Subcutaneous abdominal adipose tissue (tissue), 5 donors: ENCODE results near the gene APOBEC2.
"Not testable (repeated sequence)": the region's sequence is repeated elsewhere in the genome, so short reads cannot be mapped to it uniquely, and the experiment has no call there.

Source experiments
- H3K27ac ChIP-seq: one replicate; pipeline ENCODE4 v1.7.0; 2013; ENCODE audit warnings: low read depth, mild to moderate bottlenecking, inconsistent platforms, low read length, moderate library complexity
- H3K27me3 ChIP-seq, 5 donors: one replicate each; pipeline ENCODE4 v1.7.0; 2013; ENCODE audit warnings: low read length in 5 of 5, inconsistent platforms in 1 of 5; ENCODE audit not compliant: control insufficient read depth in 5 of 5, insufficient read depth in 4 of 5
- H3K36me3 ChIP-seq, 5 donors: one replicate each; pipeline ENCODE4 v1.7.0; 2013; ENCODE audit warnings: low read length in 5 of 5; ENCODE audit not compliant: control insufficient read depth in 5 of 5, insufficient read depth in 5 of 5
- H3K4me1 ChIP-seq, 5 donors: one replicate each; pipeline ENCODE4 v1.7.0; 2013; ENCODE audit warnings: low read length in 5 of 5, mild to moderate bottlenecking in 3 of 5, moderate library complexity in 1 of 5; ENCODE audit not compliant: control insufficient read depth in 5 of 5, insufficient read depth in 5 of 5
- H3K4me3 ChIP-seq, 5 donors: one replicate each; pipeline ENCODE4 v1.7.0; 2013; ENCODE audit warnings: low read length in 5 of 5, low read depth in 1 of 5
- H3K9ac ChIP-seq, 5 donors: one replicate each; pipeline ENCODE4 v1.7.0; 2013; ENCODE audit warnings: low read length in 5 of 5, mild to moderate bottlenecking in 4 of 5, moderate library complexity in 3 of 5
- H3K9me3 ChIP-seq, 5 donors: one replicate each; pipeline ENCODE4 v1.7.0; 2013; ENCODE audit warnings: low read length in 5 of 5; ENCODE audit not compliant: control insufficient read depth in 5 of 5
- donor health status: healthy.
- donor health status: healthy.
- donor health status: healthy.
- donor health status: healthy.
- donor health status: healthy.

Gene APOBEC2

GRCh38 chr6:41053041-41053440 lies at the start of gene APOBEC2:
TSS of gene APOBEC2 (plus strand) at chr6:41053202. CDS start at chr6:41053348, 146 bp downstream.
- peaks cover 0 to 7% (median 0%) of the 10 kb centered on the region in 5 donors for H3K4me1 ChIP-seq
- no peak within 1 kb of the TSS for H3K4me3 ChIP-seq
- H3K9ac ChIP-seq = no peak within 1 kb of the TSS
- no peak within 1 kb of the TSS for H3K27ac ChIP-seq
- H3K36me3 ChIP-seq = peaks cover 0 to 6% (median 0%) of the 10 kb centered on the region in 5 donors
- H3K27me3 ChIP-seq = no peaks in the 10 kb centered on the region
- no peaks in the 10 kb centered on the region for H3K9me3 ChIP-seq

- H3K27me3 ChIP-seq = peaks cover 0 to 18% (median 0%) of the 10 kb centered on the region in 5 donors
- not testable (repeated sequence) for H3K4me3 ChIP-seq, H3K36me3 ChIP-seq, H3K9ac ChIP-seq, H3K27ac ChIP-seq, H3K4me1 ChIP-seq, H3K9me3 ChIP-seq
Measured at GRCh38 chr6:41006217-41006616, 46.8 kb upstream of the APOBEC2 start.

DNA sequence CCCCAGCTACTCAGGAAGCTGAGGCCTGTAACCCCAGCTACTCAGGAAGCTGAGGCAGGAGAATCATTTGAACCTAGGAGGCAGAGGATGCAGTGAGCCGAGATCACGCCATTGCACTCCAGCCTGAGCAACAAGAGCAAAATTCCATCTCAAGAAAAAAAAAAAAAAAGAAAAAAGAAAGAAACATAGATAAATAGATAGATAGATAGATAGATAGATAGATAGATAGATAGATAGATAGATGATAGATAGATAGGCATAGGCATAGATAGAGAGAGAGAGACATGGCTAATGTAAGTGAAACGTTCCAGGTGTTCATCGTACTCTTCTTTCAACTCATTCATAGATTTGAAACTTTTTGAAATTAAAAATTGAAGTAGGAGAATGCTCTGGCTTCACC lies 46.0 kb upstream of the APOBEC2 start:
- peaks cover 0 to 18% (median 0%) of the 10 kb centered on the region in 5 donors for H3K27me3 ChIP-seq
- H3K9me3 ChIP-seq, H3K4me3 ChIP-seq, H3K36me3 ChIP-seq, H3K27ac ChIP-seq, H3K4me1 ChIP-seq, H3K9ac ChIP-seq: not testable (repeated sequence)

- Histone ChIP-seq H3K9me3 (no peaks in the 10 kb centered on the region), H3K9ac (no peak overlapping the region), H3K4me3 (no peak overlapping the region), H3K36me3 (no peaks in the 10 kb centered on the region), H3K27ac (no peak overlapping the region), H3K4me1 (no peaks in the 10 kb centered on the region), H3K27me3 (peaks cover 0 to 16% (median 0%) of the 10 kb centered on the region in 5 donors)
Measured at GRCh38 chr6:41008011-41008410, 45.0 kb upstream of the APOBEC2 start.

- no peak overlapping the region for H3K4me3 ChIP-seq
- H3K9me3 ChIP-seq = no peaks in the 10 kb centered on the region
- no peaks in the 10 kb centered on the region for H3K36me3 ChIP-seq
- peaks cover 0 to 3% (median 0%) of the 10 kb centered on the region in 5 donors for H3K27me3 ChIP-seq
- H3K27ac ChIP-seq = no peak overlapping the region
- no peaks in the 10 kb centered on the region for H3K4me1 ChIP-seq
- H3K9ac ChIP-seq = no peak overlapping the region
Measured at GRCh38 chr6:41009669-41010068, 43.3 kb upstream of the APOBEC2 start.

GRCh38 chr6:41011673-41012072 lies 41.3 kb upstream of the APOBEC2 start:
- H3K27me3 ChIP-seq = peaks cover 0 to 3% (median 0%) of the 10 kb centered on the region in 5 donors
- no peaks in the 10 kb centered on the region for H3K4me1 ChIP-seq
- no peak overlapping the region for H3K9ac ChIP-seq
- H3K9me3 ChIP-seq = no peaks in the 10 kb centered on the region
- no peaks in the 10 kb centered on the region for H3K36me3 ChIP-seq
- no peak overlapping the region for H3K27ac ChIP-seq
- H3K4me3 ChIP-seq = no peak overlapping the region

DNA sequence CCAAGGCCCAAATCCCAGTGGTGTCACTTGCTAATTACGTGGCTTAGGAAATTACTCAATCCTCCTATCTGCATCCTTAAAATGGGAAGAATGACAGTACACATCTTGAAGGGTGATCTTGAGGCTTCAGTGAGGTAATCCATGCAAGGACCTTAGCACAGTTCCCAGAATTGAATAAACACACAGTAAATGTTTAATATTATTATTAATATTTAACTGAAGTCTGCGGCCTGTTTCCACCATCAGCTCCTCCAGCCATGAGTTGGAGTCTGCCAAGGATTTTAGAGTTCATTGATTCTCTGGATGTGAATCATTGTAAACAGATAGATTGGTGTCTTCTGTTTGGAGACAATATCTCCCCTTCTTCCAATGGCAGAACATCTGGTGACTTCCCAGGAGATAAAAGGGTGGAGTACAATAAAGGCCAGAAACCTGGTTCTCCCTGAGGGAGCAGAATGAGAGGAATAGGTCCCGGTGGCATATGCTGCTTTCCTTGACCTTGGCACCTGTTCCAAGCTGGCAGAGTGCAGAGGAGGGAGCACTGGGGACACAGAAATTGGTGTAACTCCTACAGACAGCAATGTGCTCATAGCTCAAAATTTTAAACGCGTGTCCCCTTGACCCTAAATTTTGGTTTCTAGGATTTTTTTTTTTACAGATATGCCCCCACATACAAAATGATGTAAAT lies 39.4 kb upstream of the APOBEC2 start:
- Histone ChIP-seq H3K9me3 (peaks cover 0 to 8% (median 0%) of the 10 kb centered on the region in 5 donors), H3K4me3 (no peak overlapping the region), H3K4me1 (no peaks in the 10 kb centered on the region), H3K27ac (no peak overlapping the region), H3K27me3 (no peaks in the 10 kb centered on the region), H3K9ac (no peak overlapping the region), H3K36me3 (no peaks in the 10 kb centered on the region)

DNA sequence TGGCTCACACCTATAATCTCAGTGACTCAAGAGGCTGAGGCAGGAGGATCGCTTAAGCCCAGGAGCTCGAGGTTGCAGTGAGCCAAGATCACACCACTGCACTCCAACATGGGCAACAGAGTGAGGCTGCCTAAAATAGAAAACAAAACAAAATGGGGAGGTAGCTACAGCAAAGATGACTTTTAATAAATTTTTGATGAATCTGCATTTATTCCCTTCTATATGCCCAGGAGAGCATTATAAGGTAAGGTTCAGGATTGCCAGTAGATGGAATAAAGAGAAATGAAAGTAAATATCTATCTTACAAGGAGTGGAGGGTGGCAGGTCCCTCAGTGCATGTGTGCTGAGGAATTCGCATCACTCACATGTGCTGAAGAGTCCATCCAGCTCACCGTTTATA lies 38.2 kb upstream of the APOBEC2 start:
- Histone ChIP-seq H3K27ac (no peak overlapping the region), H3K36me3 (no peaks in the 10 kb centered on the region), H3K27me3 (no peaks in the 10 kb centered on the region), H3K9ac (no peak overlapping the region), H3K9me3 (peaks cover 0 to 8% (median 0%) of the 10 kb centered on the region in 5 donors), H3K4me3 (no peak overlapping the region), H3K4me1 (no peaks in the 10 kb centered on the region)

GRCh38 chr6:41015860-41016259 lies 37.1 kb upstream of the APOBEC2 start:
- not testable (repeated sequence) for H3K4me1 ChIP-seq, H3K9ac ChIP-seq, H3K4me3 ChIP-seq, H3K9me3 ChIP-seq, H3K36me3 ChIP-seq, H3K27ac ChIP-seq, H3K27me3 ChIP-seq

- no peak overlapping the region for H3K27ac ChIP-seq
- no peaks in the 10 kb centered on the region for H3K27me3 ChIP-seq
Measured at GRCh38 chr6:41017663-41018062, 35.3 kb upstream of the APOBEC2 start.

More at GRCh38 chr6:41017663-41018062, 35.3 kb upstream of the APOBEC2 start:
- no peak overlapping the region for H3K9ac ChIP-seq
- no peaks in the 10 kb centered on the region for H3K4me1 ChIP-seq
- H3K9me3 ChIP-seq = peaks cover 0 to 8% (median 0%) of the 10 kb centered on the region in 5 donors
- no peaks in the 10 kb centered on the region for H3K36me3 ChIP-seq
- no peak overlapping the region for H3K4me3 ChIP-seq
